GM12891 (cell line): ENCODE data around the gene ZNF22.

Source experiments
- DNase-seq: peaks from one replicate; pipeline ENCODE4 v3.0.0; 2011; ENCODE audit warnings: low spot score; ENCODE audit not compliant: insufficient read length
- FAIRE-seq: peaks from 2 replicates; lab custom pipeline; 2011; peaks lifted over from hg19 to GRCh38; lab: Jason Lieb, UNC
- PAX5 ChIP-seq: IDR thresholded peaks from 2 replicates; pipeline ENCODE4 v1.6.1; 2011; ENCODE audit warnings: low read length, moderate library complexity, mild to moderate bottlenecking; ENCODE audit not compliant: insufficient read depth, severe bottlenecking
- POLR2A ChIP-seq: IDR thresholded peaks from 2 replicates; pipeline ENCODE4 v1.6.1; 2011; ENCODE audit warnings: low read depth, low read length, control low read depth
- POLR2AphosphoS5 ChIP-seq: IDR thresholded peaks from 2 replicates; pipeline ENCODE4 v1.6.1; 2011; ENCODE audit warnings: low read depth, low read length, control low read depth
- POU2F2 ChIP-seq: IDR thresholded peaks from 2 replicates; pipeline ENCODE4 v1.6.1; 2011; ENCODE audit warnings: low read depth, mild to moderate bottlenecking, control low read depth, low read length, moderate library complexity
- SPI1 ChIP-seq: IDR thresholded peaks from 2 replicates; pipeline ENCODE4 v1.6.1; 2011; ENCODE audit warnings: low read depth, low read length, control low read depth
- TAF1 ChIP-seq: IDR thresholded peaks from 2 replicates; pipeline ENCODE4 v1.6.1; 2011; ENCODE audit warnings: low read depth, low read length, control low read depth

Gene ZNF22

GRCh38 chr10:44970812-44971395, 29.8 kb upstream of the ZNF22 start:
- FAIRE-seq (no peak), DNase-seq (no peak)

GRCh38 chr10:44971434-44971833, 29.3 kb upstream of the ZNF22 start:
- no peak for FAIRE-seq

More at GRCh38 chr10:44970812-44971395, 29.8 kb upstream of the ZNF22 start:
- TF ChIP-seq POLR2A (no peak), PAX5 (no peak), TAF1 (no peak), SPI1 (no peak), POU2F2 (no peak), POLR2AphosphoS5 (no peak)

GRCh38 chr10:44971935-44972757, 28.6 kb upstream of the ZNF22 start:
- TF ChIP-seq POU2F2 (no peak), PAX5 (no peak), POLR2AphosphoS5 (no peak), SPI1 (no peak), TAF1 (no peak), POLR2A (no peak)
- no peak for DNase-seq
- no peak for FAIRE-seq

More at GRCh38 chr10:44971434-44971833, 29.3 kb upstream of the ZNF22 start:
- DNase-seq = no peak
- TF ChIP-seq SPI1 (no peak), POLR2A (no peak), PAX5 (no peak), POLR2AphosphoS5 (no peak), TAF1 (no peak), POU2F2 (no peak)

- FAIRE-seq (no peak), DNase-seq (no peak)
- TF ChIP-seq SPI1 (no peak), TAF1 (no peak), PAX5 (no peak), POU2F2 (no peak), POLR2A (no peak), POLR2AphosphoS5 (no peak)
These were observed 27.8 kb upstream of the ZNF22 start for GRCh38 chr10:44972874-44973306.

GRCh38 chr10:44973323-44974081, 27.2 kb upstream of the ZNF22 start:
- FAIRE-seq = peak; percentile 66
- DNase-seq = no peak

GRCh38 chr10:44974082-44974627, 26.6 kb upstream of the ZNF22 start:
- no peak for FAIRE-seq
- TF ChIP-seq SPI1 (no peak), TAF1 (no peak), POU2F2 (no peak), POLR2A (no peak)
- DNase-seq = no peak

More at GRCh38 chr10:44973323-44974081, 27.2 kb upstream of the ZNF22 start:
- TF ChIP-seq POLR2AphosphoS5 = no peak
- no peak for TF ChIP-seq TAF1

- FAIRE-seq = peak; percentile 74
- TF ChIP-seq PAX5 (peak; percentile 23), POLR2AphosphoS5 (no peak), TAF1 (no peak), POU2F2 (0 out of 2 replicates have a peak, but pooled peaks have one; percentile 17), POLR2A (no peak), SPI1 (no peak)
- DNase-seq = peak; percentile 81
These were observed 25.9 kb upstream of the ZNF22 start for GRCh38 chr10:44974628-44975430.
